Mucosa of stomach (tissue), 1 donor: ENCODE measurements around the gene RAB1B.
"Not testable (repeated sequence)": the region's sequence is repeated elsewhere in the genome, so short reads cannot be mapped to it uniquely, and the experiment has no call there.

Source experiments
- H3K27me3 ChIP-seq: one replicate; pipeline ENCODE4 v1.7.0; 2013; ENCODE audit warnings: mild to moderate bottlenecking, low read length; ENCODE audit not compliant: control insufficient read depth, insufficient read depth
- H3K36me3 ChIP-seq: one replicate; pipeline ENCODE4 v1.7.0; 2013; ENCODE audit warnings: low read length; ENCODE audit not compliant: control insufficient read depth, insufficient read depth
- H3K4me1 ChIP-seq: one replicate; pipeline ENCODE4 v1.7.0; 2013; ENCODE audit warnings: mild to moderate bottlenecking, low read length; ENCODE audit not compliant: control insufficient read depth, insufficient read depth
- H3K4me3 ChIP-seq: one replicate; pipeline ENCODE4 v1.7.0; 2013; ENCODE audit warnings: low read length
- H3K9ac ChIP-seq: one replicate; pipeline ENCODE4 v1.7.0; 2013; ENCODE audit warnings: mild to moderate bottlenecking, low read length, moderate library complexity
- H3K9me3 ChIP-seq: one replicate; pipeline ENCODE4 v1.7.0; 2013; ENCODE audit warnings: mild to moderate bottlenecking, low read length, moderate library complexity; ENCODE audit not compliant: control insufficient read depth
- donor health status: Pancreatic carcinoma.

The RAB1B gene

DNA sequence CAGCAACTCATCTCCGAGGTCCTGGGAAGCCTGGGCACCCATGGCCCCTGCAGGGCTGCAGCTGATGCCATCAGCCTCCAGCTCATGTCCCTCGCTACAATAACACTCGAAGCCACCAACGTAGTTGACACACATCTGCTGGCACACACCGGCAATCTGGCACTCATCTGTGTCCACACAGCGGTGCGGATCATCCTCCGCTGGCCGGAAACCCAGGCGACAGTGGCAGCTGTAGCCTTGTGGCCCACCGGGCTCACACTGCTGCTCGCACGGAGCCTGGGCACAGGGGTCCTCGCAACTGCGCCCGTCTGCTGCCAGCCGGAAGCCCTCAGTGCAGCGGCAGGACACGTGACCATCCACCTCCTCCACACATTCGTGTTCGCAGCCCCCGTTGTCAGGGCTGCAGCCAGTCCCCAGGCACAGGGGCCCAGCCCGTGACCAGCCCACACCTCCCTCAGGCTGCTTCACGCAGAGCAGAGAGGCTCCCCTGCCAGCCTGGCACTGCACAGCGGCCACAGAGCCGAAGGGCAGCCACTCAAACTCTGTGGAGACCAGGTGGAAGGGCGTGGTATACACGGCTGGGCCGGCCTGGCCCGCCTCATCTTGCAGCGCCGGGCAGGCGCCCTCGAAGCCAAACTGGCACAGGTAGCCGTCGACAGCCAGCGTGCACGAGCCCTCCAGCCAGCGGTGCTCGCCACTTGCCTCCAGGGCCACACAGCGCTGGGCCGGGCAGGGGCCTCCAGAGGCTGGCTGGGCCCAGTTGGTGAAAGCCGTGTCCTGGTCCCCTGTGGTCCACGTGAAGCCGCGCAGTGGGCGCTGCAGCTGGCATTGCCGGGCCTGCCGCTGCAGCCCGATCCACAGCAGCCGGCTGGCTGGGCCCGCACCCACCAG is 47.7 kb downstream of the RAB1B start:
- Histone ChIP-seq H3K9ac (no peak overlapping the region), H3K4me3 (no peak overlapping the region), H3K27me3 (peaks cover 3% of the 10 kb centered on the region), H3K36me3 (no peaks in the 10 kb centered on the region), H3K4me1 (peaks cover 10% of the 10 kb centered on the region), H3K9me3 (no peaks in the 10 kb centered on the region)

DNA sequence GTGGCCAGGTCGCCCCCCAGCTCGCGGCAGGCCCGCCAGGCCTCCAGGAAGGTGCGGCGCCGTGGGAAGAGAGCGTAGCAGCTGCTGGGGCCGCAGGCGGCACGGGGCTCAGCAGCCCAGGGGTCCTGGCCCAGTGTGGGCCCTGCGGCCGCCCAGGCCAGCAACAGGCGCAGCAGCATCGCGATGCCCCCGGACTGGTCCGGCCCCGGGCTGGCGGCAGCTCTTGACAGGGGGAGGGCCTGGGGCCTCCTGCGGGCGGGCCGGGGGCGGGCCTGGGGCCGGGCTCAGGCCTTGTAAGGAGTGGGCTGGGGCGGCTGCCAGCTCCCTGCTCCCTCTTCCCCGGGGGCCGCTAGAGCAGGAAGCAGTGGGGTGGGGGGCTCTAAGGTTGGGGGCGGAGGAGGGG is 48.4 kb downstream of the RAB1B start, which contains the start of gene CD248:
Gene CD248 (minus strand): TSS at position 196 of the 403 bp plus-strand sequence. CDS start 17 bp downstream, at position 179.
- Histone ChIP-seq H3K36me3 (no peaks in the 10 kb centered on the region), H3K4me3 (no peak within 1 kb of the TSS), H3K9me3 (no peaks in the 10 kb centered on the region), H3K4me1 (peaks cover 7% of the 10 kb centered on the region), H3K9ac (no peak within 1 kb of the TSS), H3K27me3 (peaks cover 3% of the 10 kb centered on the region)

DNA sequence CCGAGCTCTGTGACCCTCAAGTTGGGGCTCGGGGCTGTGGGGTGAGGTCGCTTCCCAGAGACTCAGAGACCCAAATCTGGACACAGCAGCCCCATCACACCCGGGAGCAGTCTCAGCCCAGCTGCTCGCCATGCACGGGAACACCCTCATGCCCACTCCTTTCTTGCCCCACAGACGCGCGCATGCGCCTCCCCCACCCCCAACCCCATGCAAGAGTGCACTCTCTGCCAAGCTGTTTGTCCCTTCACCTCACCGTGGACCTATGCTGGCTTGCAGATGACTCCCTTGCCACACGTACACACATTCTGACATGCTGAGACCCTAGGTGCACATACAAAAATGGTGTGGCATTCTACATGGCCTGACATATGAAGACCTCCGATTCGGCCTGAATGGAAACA is 48.9 kb downstream of the RAB1B start:
- H3K9ac ChIP-seq = no peak overlapping the region
- peaks cover 7% of the 10 kb centered on the region for H3K4me1 ChIP-seq
- H3K27me3 ChIP-seq = peaks cover 3% of the 10 kb centered on the region
- H3K4me3 ChIP-seq = no peak overlapping the region
- H3K36me3 ChIP-seq = no peaks in the 10 kb centered on the region
- H3K9me3 ChIP-seq = no peaks in the 10 kb centered on the region

DNA sequence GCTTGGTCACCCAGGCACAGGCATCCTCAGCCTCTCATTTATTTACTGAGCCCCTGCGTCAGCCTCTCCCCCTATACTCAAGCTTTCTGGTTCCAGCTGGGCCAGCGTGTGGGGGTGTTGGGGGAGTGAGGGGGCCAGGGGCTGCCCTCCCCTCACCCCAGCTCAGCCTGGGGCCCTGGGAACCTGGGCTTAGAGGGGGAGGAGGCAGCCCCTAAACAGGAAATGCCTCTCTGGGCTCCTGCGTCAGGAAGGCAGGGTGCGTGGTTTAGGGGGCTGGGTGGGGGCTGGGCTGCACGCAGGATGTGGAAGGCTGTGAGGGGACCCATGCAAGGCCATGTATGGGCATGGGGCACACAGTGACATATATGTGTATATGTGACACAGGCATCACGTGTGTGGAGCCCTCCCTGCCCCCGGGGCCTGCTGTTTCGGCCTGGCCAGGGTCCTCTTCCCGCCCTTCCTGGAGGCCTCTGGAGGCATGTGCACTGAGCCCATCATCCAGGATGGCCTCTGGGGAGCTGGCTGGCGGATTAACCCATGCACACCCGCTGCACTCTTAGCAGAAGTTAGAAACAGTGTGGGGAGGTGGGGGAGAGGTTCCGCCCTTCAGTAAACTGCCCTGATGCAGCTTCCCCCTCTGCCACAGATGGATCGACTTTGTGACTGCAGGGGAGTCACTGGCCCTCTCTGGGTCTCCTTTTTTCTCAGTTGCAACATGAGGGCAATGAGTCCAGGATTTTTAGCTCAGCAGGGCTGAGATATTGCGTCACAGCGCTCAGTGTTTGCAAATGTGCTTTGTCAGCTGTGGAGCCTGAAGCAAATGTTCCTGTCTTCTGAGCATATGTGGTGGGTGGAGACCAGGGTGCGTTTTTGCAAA is 49.5 kb downstream of the RAB1B start:
- Histone ChIP-seq H3K4me1 (peaks cover 6% of the 10 kb centered on the region), H3K9me3 (no peaks in the 10 kb centered on the region), H3K27me3 (peaks cover 3% of the 10 kb centered on the region), H3K36me3 (no peaks in the 10 kb centered on the region), H3K4me3 (no peak overlapping the region), H3K9ac (no peak overlapping the region)

DNA sequence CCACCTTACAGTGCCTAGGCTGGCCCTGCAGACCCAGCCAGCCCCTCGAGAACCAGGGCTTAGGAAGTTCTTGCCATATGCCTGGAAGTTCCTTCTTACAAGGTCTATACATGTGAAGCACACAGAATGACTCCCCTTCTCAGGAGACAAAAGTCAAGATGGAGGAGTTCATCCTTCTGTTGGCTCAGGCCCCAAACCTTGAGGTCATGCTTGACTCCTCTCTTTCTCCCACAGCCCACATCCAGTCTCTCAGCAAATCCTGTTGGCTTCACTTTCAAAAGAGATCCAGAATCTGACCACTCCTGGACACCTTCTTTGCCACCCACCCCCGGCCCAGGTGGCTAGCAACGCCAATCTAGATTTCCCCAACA is 50.1 kb downstream of the RAB1B start:
- no peaks in the 10 kb centered on the region for H3K36me3 ChIP-seq
- H3K9me3 ChIP-seq = no peaks in the 10 kb centered on the region
- no peak overlapping the region for H3K4me3 ChIP-seq
- peaks cover 3% of the 10 kb centered on the region for H3K27me3 ChIP-seq
- no peaks in the 10 kb centered on the region for H3K4me1 ChIP-seq
- no peak overlapping the region for H3K9ac ChIP-seq

DNA sequence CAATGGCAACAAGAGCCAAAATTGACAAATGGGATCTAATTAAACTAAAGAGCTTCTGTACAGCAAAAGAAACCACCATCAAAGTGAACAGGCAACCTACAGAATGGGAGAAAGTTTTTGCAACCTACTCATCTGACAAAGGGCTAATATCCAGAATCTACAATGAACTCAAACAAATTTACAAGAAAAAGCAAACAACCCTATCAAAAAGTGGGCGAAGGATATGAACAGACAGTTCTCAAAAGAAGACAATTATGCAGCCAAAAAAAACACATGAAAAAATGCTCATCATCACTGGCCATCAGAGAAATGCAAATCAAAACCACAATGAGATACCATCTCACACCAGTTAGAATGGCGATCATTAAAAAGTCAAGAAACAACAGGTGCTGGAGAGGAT is 51.9 kb downstream of the RAB1B start:
- not testable (repeated sequence) for H3K27me3 ChIP-seq, H3K36me3 ChIP-seq, H3K9me3 ChIP-seq, H3K9ac ChIP-seq, H3K4me1 ChIP-seq, H3K4me3 ChIP-seq

DNA sequence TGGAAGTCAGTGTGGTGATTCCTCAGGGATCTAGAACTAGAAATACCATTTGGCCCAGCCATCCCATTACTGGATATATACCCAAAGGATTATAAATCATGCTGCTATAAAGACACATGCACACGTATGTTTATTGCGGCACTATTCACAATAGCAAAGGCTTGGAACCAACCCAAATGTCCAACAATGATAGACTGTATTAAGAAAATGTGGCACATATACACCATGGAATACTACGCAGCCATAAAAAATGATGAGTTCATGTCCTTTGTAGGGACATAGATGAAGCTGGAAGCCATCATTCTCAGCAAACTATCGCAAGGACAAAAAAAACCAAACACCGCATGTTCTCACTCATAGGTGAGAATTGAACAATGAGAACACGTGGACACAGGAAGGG is 52.3 kb downstream of the RAB1B start:
- H3K27me3 ChIP-seq, H3K4me3 ChIP-seq, H3K36me3 ChIP-seq, H3K9ac ChIP-seq, H3K4me1 ChIP-seq, H3K9me3 ChIP-seq: not testable (repeated sequence)

DNA sequence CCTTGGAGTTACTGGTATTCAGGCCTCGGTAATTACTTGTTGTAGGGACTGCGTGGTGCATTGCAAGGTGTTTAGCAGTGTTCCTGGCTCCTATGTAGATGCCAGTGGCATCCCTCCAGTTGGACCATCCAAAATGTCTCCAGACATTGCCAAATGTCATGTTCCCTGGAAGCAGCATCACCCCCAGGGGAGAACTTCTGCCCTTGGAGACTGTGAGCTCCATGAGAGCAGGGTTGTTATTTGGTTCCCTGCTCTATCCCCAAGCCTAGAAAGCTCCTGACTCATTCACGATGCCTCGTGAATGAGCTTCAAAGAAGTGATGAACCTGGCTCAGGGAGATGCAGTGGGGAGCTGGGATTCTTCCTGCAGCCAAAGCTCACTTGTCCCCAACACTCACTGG is 53.2 kb downstream of the RAB1B start:
- H3K36me3 ChIP-seq = no peaks in the 10 kb centered on the region
- no peaks in the 10 kb centered on the region for H3K4me1 ChIP-seq
- H3K27me3 ChIP-seq = peaks cover 3% of the 10 kb centered on the region

DNA sequence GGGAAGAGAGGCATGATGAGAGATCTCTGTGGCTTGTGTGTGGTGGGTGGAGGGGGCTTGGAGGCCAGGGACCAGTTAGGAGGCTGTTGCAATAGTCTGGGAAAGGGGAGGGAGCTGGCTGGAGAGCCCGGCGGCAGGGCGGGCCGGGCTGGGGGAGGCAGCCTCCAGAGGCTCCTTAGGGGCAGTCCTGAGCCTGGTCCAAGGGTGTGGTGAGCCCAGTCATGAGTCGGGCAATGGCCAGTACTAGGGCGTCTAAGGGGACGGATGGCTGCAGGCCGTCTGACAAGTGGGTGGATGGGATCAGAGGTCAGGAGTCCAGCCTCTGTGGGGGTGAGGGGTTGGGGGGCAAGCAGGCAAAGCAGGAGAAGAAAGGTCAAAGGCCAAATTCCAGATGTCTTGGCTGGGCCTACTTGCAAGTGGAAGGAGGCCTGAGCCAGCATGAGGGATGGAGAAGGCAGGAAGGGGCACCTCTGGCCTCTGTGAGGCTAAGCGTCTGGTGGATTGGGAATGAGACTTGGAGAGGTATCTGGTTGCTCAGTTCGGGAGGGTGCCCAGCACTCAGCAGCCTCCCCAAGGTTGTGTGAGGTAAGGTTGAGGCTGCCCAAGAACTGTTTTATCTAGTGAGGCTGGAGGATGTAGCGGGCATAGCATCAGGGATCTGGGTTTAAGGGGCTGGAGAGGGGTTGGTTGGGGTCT is 54.4 kb downstream of the RAB1B start:
- Histone ChIP-seq H3K9ac (no peak overlapping the region), H3K27me3 (peaks cover 3% of the 10 kb centered on the region), H3K36me3 (no peaks in the 10 kb centered on the region), H3K4me1 (peaks cover 5% of the 10 kb centered on the region), H3K4me3 (no peak overlapping the region), H3K9me3 (no peaks in the 10 kb centered on the region)

More for the DNA sequence above, 53.2 kb downstream of the RAB1B start:
- Histone ChIP-seq H3K4me3 (no peak overlapping the region), H3K9ac (no peak overlapping the region), H3K9me3 (no peaks in the 10 kb centered on the region)

DNA sequence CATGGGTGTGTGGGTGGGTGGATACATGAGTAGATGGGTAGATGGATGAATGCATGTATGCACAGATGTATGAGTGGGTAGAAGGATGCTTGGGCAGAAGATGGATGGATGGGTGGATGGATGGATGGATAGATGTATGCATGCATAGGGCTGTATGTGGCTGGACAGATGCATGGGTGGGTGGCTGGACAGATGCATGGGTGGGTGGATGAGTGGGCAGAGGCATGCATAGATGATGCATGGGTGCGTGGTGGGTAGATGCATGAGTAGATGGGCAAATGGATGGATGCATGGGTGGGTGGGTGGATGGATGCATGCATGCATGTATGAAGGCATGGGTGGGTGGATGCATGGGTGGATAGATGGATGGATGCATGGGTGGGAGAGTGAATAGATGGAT is 55.2 kb downstream of the RAB1B start:
- Histone ChIP-seq H3K4me1 (peaks cover 13% of the 10 kb centered on the region), H3K9me3 (no peaks in the 10 kb centered on the region), H3K9ac (no peak overlapping the region)

DNA sequence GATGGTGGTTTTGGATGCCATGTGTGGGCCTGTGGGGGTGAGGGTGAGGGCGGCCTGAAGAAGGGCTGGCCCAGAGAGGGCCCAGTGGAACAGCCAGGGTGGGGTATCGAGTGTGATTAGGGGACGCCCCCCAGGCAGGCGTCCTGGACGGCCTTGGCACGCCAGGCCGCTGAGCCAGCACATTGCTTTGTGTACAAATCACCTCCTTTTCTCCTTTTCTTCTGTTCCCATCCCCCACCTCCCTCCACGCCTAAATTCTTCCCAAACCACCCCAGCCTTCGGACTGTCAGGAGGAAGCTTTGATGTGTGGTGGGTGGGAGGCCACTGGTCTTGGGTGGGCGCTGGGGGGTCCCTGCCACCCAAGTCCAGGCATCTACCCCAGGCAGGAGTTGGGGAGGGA is 56.2 kb downstream of the RAB1B start:
- Histone ChIP-seq H3K36me3 (no peaks in the 10 kb centered on the region), H3K27me3 (no peaks in the 10 kb centered on the region), H3K4me3 (no peak overlapping the region), H3K9me3 (no peaks in the 10 kb centered on the region), H3K9ac (no peak overlapping the region), H3K4me1 (peaks cover 15% of the 10 kb centered on the region)

More for the DNA sequence above, 55.2 kb downstream of the RAB1B start:
- Histone ChIP-seq H3K36me3 (no peaks in the 10 kb centered on the region), H3K27me3 (peaks cover 2% of the 10 kb centered on the region), H3K4me3 (no peak overlapping the region)

DNA sequence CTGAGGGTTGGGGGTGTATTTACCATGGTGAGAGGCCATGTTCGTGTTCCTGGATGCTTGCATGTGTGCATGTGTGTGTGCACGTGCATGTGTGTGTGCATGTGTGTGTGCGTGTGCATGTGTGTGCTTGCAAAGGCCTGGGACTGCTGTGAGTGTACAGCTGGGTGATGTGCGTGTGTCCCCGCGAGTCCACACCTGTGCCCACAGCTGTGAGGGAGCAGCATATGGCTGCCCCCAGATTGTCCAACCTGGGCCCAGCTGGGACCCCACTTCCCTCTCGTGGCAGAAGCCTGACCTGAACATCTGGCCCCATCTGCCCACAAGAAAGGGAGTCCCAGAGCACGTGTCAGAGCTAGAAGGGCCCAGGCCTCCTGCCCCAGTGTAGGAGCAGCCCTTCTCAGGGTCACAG is 56.8 kb downstream of the RAB1B start:
- no peaks in the 10 kb centered on the region for H3K9me3 ChIP-seq
- H3K27me3 ChIP-seq = no peaks in the 10 kb centered on the region
- H3K36me3 ChIP-seq = no peaks in the 10 kb centered on the region
- H3K9ac ChIP-seq = no peak overlapping the region
- H3K4me1 ChIP-seq = peaks cover 15% of the 10 kb centered on the region
- no peak overlapping the region for H3K4me3 ChIP-seq
